Muscle of leg (tissue), 11 donors: ENCODE results near the gene GCN1. TPM values are rescaled to one million over a fixed set of nuclear protein-coding genes. Genes with fewer than 3 reads are reported as not detected.

Source experiments
- DNase-seq: peaks from one replicate; pipeline ENCODE4 v3.0.0; 2013
- H3K27ac ChIP-seq: one replicate; pipeline ENCODE4 v1.5.1; 2013; ENCODE audit warnings: mild to moderate bottlenecking, low read length, control low read depth
- H3K27me3 ChIP-seq: one replicate; pipeline ENCODE4 v1.6.1; 2013; ENCODE audit warnings: low read length; ENCODE audit not compliant: control insufficient read depth, insufficient read depth
- H3K36me3 ChIP-seq: one replicate; pipeline ENCODE4 v1.6.1; 2013; ENCODE audit warnings: low read length; ENCODE audit not compliant: control insufficient read depth, insufficient read depth
- H3K4me1 ChIP-seq: one replicate; pipeline ENCODE4 v1.6.1; 2013; ENCODE audit warnings: low read length; ENCODE audit not compliant: control insufficient read depth, insufficient read depth
- H3K4me3 ChIP-seq: one replicate; pipeline ENCODE4 v1.5.1; 2013; ENCODE audit warnings: low read length, control low read depth
- H3K9me3 ChIP-seq: replicated peaks from 2 replicates; pipeline ENCODE4 v1.6.1; 2013; ENCODE audit warnings: low read depth, low read length; ENCODE audit not compliant: control insufficient read depth
- WGBS: methylation state at CpG from one replicate; pipeline ENCODE4 v1.1.5; 2013; ENCODE audit warnings: missing lambda C conversion rate; ENCODE audit not compliant: insufficient coverage; 5-methylcytosine and 5-hydroxymethylcytosine counted together
- polyA plus RNA-seq, 8 donors: library from polyadenylated mRNA; unstranded; fragments of 120-200 nt; gene quantifications; one replicate each; pipeline versions ENCODE4 v1.2.1 to v1.2.3, GENCODE V29; 2013; ENCODE audit warnings: inconsistent platforms in 1 of 8, low replicate concordance in 1 of 8; ENCODE audit not compliant: insufficient read length in 8 of 8, insufficient read depth in 1 of 8
- total RNA-seq: library from RNA; stranded (reverse); fragments of 120-200 nt; gene quantifications from one replicate; pipeline ENCODE4 v1.2.4, GENCODE V29; 2013

The GCN1 gene
- total and polyA plus RNA-seq, 9 donors = 34.9 to 50.6 (median 43.5) TPM

DNA sequence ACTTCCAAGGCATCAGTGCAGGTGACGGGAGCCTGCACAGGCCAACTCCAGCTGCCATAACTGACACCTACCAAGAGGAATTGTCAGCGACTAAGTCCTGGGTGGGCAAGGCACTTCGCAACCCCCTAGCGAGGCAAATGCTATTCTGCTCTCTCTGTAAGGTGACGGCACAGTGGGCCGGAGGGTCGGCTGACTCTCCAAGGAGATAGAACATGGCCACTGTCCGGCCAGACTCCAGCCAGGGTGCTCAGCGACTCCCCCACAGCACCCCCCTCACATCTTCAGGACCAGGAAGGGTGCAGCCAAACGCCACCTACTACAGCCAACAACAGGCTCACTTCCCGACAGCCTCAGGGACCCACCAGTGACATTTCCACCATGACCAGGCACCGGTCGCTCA, 91.1 kb downstream of the GCN1 start:
- Histone ChIP-seq H3K36me3 (peaks cover 52% of the 10 kb centered on the region), H3K9me3 (no peaks in the 10 kb centered on the region), H3K27me3 (no peaks in the 10 kb centered on the region), H3K4me1 (peaks cover 32% of the 10 kb centered on the region), H3K27ac (no peak overlapping the region), H3K4me3 (no peak overlapping the region)
- WGBS = 85% methylated on average over 10 of the region's 13 CpGs
- DNase-seq = no peak

DNA sequence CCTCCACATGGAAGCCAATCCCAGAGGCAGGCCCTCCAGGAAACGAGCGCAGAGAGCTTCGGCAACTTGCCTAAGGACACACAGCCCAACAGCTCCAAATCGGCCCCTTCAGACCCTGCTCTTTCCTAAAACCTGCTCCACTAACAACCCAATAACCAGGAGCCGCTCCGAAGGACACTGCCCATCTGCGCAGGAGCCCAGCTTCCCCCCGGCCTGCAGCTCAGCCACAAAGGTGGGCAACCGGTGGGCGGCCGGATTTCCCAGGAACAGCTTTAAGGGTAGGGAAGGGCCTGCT, 91.5 kb downstream of the GCN1 start:
- Histone ChIP-seq H3K9me3 (no peaks in the 10 kb centered on the region), H3K36me3 (peaks cover 53% of the 10 kb centered on the region), H3K27ac (no peak overlapping the region), H3K27me3 (no peaks in the 10 kb centered on the region), H3K4me1 (peaks cover 32% of the 10 kb centered on the region), H3K4me3 (no peak overlapping the region)
- WGBS = 82% methylated on average over 10 of the region's 11 CpGs
- no peak for DNase-seq

DNA sequence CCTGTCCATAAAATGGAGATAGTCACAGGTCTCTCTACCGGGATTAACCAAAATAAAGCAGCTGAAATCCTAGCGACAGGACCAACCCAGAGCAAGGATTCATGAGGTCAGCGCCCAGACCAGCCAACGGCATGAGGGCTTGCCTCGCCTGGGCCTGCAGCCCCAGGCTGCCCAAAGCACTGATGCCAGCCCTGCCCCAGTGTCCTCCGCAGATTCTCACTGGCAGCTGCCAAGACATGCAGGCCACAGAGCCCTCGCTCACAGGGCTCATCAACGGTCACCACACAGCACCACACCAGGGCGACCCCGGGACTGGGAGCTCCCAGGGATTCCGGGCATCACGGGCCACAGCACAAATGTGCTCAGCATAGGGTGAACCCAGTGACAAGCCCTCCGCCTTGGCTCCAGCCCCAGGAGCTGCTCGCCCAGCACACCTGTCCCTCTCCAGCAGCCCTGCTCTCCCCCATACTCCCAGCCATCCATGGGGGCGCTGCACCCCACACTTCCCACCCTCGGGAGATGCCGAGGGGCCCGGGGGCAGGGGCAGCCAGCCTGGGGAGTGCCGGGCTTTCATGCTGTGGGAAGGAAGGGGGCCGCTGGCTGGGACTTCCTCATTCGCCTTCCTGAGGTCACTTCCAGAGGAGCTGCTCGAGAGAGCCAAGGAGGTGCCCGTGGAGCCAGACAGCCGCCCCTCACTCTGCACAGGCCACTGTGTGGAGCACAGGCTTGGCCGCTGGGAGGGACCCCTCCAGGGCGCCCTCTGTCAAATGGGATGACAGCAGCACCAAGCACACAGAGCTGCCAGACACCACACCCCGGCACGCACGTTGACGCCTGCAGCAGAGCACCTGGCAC, 92.1 kb downstream of the GCN1 start:
- Histone ChIP-seq H3K4me1 (peaks cover 32% of the 10 kb centered on the region), H3K36me3 (peaks cover 55% of the 10 kb centered on the region), H3K4me3 (no peak overlapping the region), H3K27me3 (no peaks in the 10 kb centered on the region), H3K27ac (peak overlapping the region; percentile 84), H3K9me3 (no peaks in the 10 kb centered on the region)
- DNase-seq = no peak
- 71% methylated on average over 27 of the region's 30 CpGs for WGBS

DNA sequence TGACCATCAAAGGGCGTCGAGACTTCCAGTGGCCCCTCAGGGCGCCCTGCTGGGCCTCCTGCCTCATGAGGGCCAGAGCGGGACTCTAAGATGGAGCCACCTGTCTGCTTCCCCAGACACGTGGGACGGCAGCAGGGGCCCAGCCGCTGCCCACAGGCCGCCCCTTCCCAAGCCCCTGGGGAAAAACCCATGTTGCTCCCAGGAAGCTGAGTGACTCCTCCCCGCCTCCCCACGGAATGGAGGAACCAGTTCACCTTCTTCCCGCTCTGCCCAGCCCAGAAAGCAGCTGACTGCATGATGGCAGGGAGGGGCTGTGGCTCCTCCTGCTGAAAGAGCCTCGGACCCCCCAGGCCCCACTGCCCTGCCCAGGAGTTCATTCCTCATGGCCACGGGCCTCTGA, 92.9 kb downstream of the GCN1 start:
- no peaks in the 10 kb centered on the region for H3K9me3 ChIP-seq
- H3K27ac ChIP-seq = peak overlapping the region; percentile 84
- H3K27me3 ChIP-seq = no peaks in the 10 kb centered on the region
- 69% methylated on average over 8 of the region's 13 CpGs for WGBS
- peaks cover 62% of the 10 kb centered on the region for H3K36me3 ChIP-seq
- H3K4me1 ChIP-seq = peaks cover 32% of the 10 kb centered on the region
- no peak for DNase-seq
- H3K4me3 ChIP-seq = no peak overlapping the region

DNA sequence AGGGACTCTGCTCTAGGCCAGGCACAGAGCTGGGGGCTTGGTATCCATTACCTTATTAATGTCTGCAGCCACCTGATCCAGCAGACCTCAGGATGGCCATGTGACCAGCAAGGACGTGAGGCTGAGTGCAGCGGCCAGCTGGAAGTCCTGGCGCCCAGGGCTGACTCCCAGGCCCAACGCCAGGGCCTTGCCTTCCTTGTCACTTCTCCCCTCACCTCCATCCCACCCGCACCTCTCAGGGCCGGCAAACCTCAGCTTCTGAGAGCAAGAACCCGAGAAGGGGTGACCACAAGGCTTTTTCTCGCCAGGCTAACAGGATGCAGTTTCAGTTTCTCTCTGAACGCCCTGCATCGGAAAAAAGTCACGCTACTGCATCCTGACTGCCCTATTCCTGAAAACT, 93.3 kb downstream of the GCN1 start:
- no peaks in the 10 kb centered on the region for H3K27me3 ChIP-seq
- peaks cover 67% of the 10 kb centered on the region for H3K36me3 ChIP-seq
- H3K9me3 ChIP-seq = no peaks in the 10 kb centered on the region
- H3K4me1 ChIP-seq = peaks cover 32% of the 10 kb centered on the region
- DNase-seq = no peak
- H3K27ac ChIP-seq = peak overlapping the region; percentile 84
- 41% methylated on average over 11 of the region's 11 CpGs for WGBS
- H3K4me3 ChIP-seq = no peak overlapping the region

DNA sequence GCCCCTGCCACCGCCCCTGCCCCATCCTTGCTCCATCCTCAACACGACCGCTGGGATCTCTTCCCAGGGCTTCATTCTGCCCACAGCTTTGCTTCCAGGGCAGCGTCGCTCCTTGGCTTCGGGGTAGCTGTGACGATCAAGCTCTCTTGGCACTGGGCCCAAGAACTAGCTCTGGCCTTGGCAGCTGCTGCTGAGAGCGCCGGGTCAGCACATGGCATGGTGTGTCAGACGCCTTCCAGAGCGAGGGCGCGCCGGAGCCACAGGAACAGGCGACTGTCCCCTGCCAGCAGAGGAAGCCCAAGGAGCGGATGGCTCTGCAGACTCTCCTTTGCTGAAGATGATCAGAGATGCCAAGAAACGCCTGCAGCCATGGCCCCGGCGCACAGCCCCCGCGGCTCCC, 93.9 kb downstream of the GCN1 start:
- Histone ChIP-seq H3K4me3 (no peak overlapping the region), H3K27me3 (no peaks in the 10 kb centered on the region), H3K27ac (peak overlapping the region; percentile 84), H3K9me3 (no peaks in the 10 kb centered on the region), H3K4me1 (peaks cover 32% of the 10 kb centered on the region), H3K36me3 (peaks cover 71% of the 10 kb centered on the region)
- DNase-seq = peak; percentile 83
- WGBS = 48% methylated on average over 21 of the region's 21 CpGs

DNA sequence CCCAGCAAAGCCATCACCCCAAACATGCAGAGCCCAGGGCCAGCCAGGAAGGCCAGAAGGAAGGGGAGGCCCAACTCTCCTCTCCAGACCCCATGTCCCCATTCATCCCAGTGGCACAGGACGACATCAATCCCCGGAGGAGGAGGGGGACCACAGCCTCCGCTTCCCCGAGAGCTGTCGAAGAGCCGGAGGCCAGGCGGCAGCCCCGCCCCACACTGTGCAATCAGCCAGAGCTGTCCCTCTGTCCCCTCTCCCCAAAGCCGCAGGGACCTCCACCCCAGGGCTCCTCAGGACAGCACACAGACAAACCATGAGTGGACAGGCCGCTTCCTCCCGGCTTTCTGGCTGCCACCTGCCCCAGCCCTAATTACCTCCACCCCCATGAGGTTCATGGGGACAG, 94.8 kb downstream of the GCN1 start:
- WGBS = 88% methylated on average over 3 of the region's 11 CpGs
- Histone ChIP-seq H3K9me3 (no peaks in the 10 kb centered on the region), H3K4me3 (no peak overlapping the region), H3K4me1 (peaks cover 34% of the 10 kb centered on the region), H3K27me3 (no peaks in the 10 kb centered on the region), H3K27ac (no peak overlapping the region), H3K36me3 (peaks cover 67% of the 10 kb centered on the region)
- no peak for DNase-seq

DNA sequence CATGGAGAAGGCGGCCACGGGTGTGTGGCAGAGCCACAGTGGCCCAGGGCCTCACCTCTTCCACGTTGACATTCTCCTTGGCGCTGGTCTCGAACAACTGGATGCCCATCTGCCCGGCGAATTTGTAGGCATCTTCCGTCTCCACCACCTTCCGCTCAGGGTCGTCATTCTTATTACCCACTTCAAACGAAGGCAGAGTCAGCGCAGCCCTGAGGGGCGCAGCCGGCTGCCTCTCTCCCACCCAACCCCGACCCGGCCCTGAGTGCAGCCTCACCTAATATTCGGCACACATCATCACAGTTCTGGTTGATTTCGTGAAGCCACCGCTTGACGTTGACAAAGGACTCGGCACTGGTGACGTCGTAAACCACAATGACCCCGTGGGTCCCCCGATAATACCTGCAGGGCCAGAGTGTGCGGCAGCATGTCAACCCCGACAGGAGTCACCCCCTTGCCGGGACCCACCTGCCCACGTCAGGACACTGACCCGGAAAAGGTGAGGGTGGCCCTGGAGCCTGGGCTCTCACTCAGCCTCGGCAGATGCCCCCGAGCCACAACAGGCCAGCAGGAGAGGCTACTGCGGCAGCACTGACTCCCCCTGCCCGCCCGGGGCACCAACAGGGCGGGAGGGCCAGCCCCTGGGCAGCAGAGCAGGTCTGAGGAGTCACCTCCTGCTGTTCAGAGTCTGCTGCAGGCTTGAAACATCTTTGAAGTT, 95.6 kb downstream of the GCN1 start:
- no peak overlapping the region for H3K4me3 ChIP-seq
- WGBS = 95% methylated on average over 36 of the region's 36 CpGs
- no peak overlapping the region for H3K27ac ChIP-seq
- H3K4me1 ChIP-seq = peaks cover 41% of the 10 kb centered on the region
- H3K27me3 ChIP-seq = no peaks in the 10 kb centered on the region
- no peaks in the 10 kb centered on the region for H3K9me3 ChIP-seq
- H3K36me3 ChIP-seq = peaks cover 64% of the 10 kb centered on the region
- DNase-seq = no peak

DNA sequence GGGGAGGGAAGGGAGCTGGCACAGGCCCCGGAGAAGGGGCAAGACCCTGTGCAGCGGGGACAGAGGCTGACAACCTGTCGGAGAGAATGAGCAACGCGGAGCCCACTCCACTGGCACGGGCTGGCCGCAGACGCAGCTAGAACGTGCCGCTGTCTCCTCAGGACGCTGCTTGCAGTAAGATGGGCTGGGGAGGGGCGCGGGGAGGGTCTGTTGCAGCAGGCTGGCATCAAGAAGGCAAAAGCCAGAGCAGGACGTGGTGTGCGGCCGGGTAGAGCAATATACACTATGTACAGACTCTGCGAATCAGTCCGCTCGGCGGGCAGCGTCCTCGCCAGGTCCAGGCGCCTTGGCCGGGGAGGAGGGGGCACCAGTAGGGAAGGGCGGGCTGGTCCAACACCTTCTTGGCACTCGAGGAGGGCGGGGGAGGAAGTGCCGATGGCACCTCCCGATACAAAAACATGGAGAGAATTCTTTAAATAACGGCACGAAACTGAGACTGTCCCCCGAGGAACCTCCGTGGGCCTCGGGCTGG, 97.8 kb downstream of the GCN1 start:
- H3K27me3 ChIP-seq = no peaks in the 10 kb centered on the region
- no peak overlapping the region for H3K27ac ChIP-seq
- H3K4me3 ChIP-seq = no peak overlapping the region
- peaks cover 37% of the 10 kb centered on the region for H3K4me1 ChIP-seq
- WGBS = 89% methylated on average over 32 of the region's 34 CpGs
- H3K36me3 ChIP-seq = peaks cover 55% of the 10 kb centered on the region
- no peak for DNase-seq
- H3K9me3 ChIP-seq = no peaks in the 10 kb centered on the region

DNA sequence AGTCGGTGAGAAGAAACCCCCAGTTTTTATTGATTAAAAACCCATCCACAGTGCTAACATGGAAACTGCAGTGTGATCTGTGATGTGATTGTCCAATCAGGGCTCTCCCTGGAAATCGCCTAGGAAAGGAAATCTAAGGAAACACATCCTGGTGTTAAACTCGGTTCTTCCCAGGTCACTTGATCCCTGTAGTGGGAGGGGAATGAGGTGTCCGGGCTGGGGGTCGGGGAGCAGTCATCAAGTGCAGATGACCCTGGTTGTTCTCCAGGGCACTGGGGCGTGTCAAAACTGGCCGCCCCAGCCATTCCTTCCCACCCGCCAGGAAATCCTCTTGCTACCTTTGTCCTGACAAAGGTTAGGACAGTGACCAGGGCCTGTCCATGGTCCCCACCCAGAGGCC, 98.8 kb downstream of the GCN1 start:
- no peaks in the 10 kb centered on the region for H3K27me3 ChIP-seq
- peaks cover 36% of the 10 kb centered on the region for H3K4me1 ChIP-seq
- no peak overlapping the region for H3K27ac ChIP-seq
- no peak overlapping the region for H3K4me3 ChIP-seq
- 43% methylated on average over 4 of the region's 8 CpGs for WGBS
- DNase-seq = no peak
- no peaks in the 10 kb centered on the region for H3K9me3 ChIP-seq
- peaks cover 55% of the 10 kb centered on the region for H3K36me3 ChIP-seq
